Eye (tissue), 1 donor: Measurements from ENCODE around the gene WDR90.

ENCODE experiments used
- DNase-seq: peaks from one replicate; pipeline ENCODE4 v3.0.0-alpha.2; 2015

Gene WDR90

GRCh38 chr16:648781-649589 is at the start of gene WDR90:
Gene WDR90 (plus strand): TSS chr16:649365. CDS start chr16:649417, 52 bp downstream.
- peak; percentile 96 for DNase-seq

- peak; percentile 32 for DNase-seq
Measured at GRCh38 chr16:600781-601180, 48.4 kb upstream of the WDR90 start.

GRCh38 chr16:603933-604332 is 45.2 kb upstream of the WDR90 start:
- no peak for DNase-seq

- no peak for DNase-seq
Measured at GRCh38 chr16:606656-607307, 42.4 kb upstream of the WDR90 start.

- DNase-seq, result no peak
Measured at GRCh38 chr16:608019-608418, 41.1 kb upstream of the WDR90 start.

- no peak for DNase-seq
Measured at GRCh38 chr16:609316-609715, 39.8 kb upstream of the WDR90 start.

GRCh38 chr16:609984-610383 is 39.2 kb upstream of the WDR90 start:
- no peak for DNase-seq

GRCh38 chr16:610513-611381 is 38.4 kb upstream of the WDR90 start:
- peak; percentile 68 for DNase-seq

DNA sequence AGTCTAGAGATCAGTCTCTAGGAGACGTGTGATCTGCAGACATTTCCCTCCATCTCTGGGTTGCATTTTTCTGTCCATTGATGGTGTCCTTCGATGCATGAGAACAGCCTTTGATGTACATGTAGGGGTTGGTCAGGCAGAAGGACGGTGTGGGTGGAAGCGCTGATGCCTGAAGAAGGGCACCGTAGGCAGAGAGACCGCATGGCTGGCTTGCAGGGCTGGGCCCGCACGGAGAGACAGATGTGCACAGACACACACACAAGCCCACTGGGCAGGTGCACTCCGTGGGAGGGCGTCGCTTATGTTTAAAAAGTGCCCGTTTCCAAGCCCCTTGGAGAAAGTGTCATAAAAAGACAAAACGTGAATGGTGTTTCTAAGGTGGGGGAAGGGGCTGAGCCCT is 34.0 kb upstream of the WDR90 start:
- peak; percentile 49 for DNase-seq

GRCh38 chr16:616733-617586 is 32.2 kb upstream of the WDR90 start:
- no peak for DNase-seq

- DNase-seq, result no peak
Measured at GRCh38 chr16:617855-618254, 31.3 kb upstream of the WDR90 start.

DNA sequence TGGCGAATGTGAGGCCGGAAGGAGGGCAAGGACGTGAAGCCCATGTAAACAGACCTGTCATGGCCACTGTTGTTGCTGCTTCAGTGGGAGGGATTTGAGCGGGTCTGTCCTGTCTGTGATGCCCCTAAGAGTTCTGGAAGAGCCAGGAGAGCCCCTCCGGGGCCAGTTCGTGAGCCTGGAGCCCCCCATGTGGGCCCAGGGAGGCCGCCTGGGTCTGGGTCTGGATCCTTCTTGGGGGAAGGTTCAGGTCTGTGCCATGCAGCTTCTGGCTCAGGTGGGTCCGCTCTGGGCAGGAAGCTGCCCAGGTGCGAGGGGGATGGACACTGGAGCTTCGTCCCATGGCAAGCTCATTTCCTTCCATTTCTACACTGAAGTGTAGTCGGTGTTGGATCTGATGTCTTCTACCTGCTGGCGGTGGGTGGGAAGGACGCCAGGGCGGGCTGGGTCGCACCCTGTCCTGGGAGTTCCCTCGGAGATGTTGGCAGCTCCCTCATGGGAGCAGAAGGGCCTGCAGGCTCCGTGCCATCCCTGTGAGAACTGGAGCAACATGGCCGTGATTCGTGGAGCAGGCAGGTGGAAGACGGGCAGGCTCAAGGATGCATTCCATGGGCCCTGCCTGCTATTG is 29.6 kb upstream of the WDR90 start:
- no peak for DNase-seq

- no peak for DNase-seq
Measured at GRCh38 chr16:620700-621525, 28.3 kb upstream of the WDR90 start.

DNA sequence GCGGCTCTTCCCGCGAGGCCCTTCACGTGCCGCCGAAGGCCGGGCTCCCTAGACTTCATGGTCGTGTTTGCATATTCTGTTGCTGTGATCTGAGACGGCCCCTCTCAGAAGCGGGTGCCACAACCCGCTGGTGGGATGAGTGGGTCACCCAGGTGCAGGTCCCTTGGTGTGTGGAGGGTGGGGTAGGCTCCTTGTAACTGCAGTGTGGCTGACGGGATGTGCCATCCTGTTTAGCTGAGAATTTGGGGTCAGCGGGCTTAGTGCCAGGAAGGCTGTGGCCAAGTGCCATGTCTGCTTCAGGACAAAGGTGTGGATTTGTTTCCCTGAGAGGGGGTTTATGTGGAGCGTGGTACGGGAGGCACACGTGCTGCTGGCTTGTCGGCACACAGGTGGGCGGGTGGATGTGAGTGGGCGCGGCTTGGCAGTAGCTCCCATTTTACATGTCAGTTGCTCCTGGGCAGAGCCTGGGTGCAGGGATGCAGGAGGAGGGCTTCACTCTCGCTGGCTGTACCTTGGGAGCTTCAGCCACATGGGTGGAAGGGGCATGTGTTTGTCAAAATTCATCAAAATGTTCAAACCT is 27.5 kb upstream of the WDR90 start:
- DNase-seq, result no peak

GRCh38 chr16:622920-623280 is 26.3 kb upstream of the WDR90 start:
- no peak for DNase-seq

GRCh38 chr16:624526-625070 is 24.6 kb upstream of the WDR90 start:
- no peak for DNase-seq

DNA sequence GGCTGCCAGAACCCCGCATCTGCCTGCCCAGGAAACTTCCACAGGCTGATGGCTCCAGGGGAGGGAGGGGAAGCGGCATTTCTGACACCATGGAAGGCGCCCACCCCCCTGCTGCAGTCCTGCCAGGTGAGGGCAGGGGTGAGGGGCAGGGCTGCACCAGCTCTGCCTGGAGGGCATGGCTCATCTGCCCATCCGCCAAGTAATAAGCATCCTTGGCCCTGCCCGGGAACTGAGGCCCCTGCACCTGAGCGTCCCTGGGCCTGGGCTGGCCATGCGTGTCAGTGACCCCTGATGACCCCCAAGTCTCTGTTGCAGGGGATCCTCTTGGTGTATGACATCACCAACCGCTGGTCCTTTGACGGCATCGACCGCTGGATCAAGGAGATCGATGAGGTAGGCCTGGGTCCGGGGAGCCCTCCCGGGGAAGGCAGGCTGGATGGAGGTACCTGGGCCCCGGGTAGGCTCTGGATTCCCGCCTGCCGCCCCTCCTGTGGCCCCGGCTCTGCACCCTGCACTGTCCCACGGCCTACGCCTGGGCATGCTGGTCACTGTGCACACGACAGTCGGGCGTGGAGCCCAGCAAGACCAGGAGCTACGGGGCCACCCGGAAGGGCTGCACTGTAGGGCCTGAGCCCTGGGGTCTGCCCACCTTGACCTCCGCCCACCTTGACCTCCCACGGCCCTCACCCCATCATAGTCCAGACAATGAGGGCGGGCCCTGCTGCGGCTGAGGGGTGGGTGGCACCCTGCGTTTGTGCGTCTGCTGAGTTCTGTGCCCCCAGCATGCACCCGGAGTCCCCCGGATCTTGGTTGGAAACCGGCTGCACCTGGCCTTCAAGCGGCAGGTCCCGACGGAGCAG is 23.8 kb upstream of the WDR90 start:
- DNase-seq, result no peak

DNA sequence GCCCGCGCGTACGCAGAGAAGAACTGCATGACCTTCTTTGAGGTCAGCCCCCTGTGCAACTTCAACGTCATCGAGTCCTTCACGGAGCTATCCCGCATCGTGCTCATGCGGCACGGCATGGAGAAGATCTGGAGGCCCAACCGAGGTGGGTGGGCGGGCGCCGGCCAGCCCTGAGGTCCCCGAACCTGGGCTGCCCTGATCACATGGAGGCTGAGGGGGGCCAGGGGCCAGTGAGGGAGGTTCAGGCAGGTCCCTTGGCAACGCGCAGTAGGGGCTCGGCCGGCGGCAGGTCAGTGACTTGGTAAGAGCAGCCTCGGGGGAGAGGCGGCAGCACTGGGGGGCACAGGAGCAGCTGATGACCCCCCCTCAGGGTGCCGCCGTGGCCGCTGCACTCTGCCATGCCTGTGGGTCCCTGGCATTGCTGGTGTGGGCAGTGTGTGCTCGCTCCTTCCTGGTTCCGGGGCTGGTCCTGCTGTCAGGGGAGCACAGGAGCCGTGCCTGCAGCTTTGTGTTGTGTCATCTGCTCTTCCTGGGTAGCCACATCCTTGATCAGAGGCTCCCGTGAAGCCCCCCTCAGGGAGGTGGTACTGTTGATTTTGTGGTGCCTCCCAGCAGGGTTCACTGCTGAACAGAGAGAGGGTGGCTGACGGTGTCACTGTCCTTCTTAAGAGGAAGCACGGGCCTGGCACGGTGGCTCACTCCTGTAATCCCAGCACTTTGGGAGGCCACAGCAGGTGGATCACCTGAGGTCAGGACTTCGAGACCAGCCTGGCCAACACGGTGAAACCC is 23.0 kb upstream of the WDR90 start:
- DNase-seq, result no peak
